Inferior parietal cortex (tissue), 1 donor: ENCODE measurements around the gene TRIM71.
"Not testable (repeated sequence)": the region's sequence is repeated elsewhere in the genome, so short reads cannot be mapped to it uniquely, and the experiment has no call there.

Experiments
- DNase-seq: peaks from one replicate; pipeline ENCODE4 v3.0.0-alpha.2; 2016; ENCODE audit errors: extremely low spot score

Gene TRIM71

DNA sequence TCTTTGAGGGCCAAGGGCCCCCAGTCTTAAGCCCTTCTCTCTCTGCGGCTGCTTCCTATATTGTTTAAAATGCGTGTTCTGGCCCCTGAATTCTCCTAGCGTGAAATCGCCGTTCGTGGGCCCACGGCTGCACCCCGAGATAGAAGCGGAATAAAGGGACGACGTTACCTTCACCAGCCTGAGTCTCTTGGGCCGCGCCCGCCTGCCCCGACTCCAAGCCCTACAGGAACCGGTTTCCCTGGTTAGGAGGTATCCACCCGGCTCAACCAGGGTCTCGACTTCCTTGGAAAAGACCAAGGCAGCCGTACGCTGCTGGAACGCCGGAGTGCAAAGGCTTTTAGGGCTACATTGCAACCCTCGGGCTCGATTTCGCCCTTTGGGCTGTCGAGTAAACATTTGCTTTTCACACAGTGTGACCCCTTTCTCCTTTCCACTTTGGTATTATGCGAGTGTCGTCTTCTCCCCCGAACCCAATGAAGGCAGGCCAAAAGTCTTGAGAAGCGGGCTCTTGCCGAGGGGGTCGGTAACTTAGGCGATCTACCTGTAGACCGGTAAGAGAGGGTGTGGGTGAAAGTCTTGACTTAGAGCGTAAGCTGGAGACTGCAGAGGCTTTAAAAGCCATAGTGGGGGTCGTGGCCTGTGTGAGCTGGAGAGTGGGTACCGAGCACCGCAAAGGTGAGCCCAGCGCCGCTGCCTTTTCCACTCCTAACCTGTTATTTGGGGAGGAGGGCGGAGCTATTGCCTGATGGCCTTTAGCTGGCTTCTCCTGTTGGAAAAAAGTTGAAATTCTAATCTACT lies 2.0 kb downstream of the TRIM71 start:
- no peak for DNase-seq

DNA sequence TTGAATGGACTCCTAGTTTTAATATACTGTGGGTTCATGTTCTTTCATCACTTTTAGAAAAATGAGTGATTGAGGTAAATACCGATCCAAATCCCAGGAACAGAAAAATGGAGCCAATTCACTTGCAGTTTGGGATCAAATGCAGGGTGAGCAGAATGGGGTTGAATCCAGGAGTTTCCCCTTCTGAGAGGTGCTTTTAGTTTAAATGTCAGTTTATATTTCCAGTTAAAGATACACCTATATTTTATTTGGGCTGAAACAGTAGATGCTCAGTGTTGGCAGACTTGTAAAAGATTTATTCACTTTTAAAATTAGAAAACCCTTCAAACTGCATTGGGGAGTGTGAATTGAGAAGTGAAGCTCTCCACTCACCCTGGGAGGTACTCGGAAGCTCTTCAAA lies 2.6 kb downstream of the TRIM71 start:
- DNase-seq = no peak

DNA sequence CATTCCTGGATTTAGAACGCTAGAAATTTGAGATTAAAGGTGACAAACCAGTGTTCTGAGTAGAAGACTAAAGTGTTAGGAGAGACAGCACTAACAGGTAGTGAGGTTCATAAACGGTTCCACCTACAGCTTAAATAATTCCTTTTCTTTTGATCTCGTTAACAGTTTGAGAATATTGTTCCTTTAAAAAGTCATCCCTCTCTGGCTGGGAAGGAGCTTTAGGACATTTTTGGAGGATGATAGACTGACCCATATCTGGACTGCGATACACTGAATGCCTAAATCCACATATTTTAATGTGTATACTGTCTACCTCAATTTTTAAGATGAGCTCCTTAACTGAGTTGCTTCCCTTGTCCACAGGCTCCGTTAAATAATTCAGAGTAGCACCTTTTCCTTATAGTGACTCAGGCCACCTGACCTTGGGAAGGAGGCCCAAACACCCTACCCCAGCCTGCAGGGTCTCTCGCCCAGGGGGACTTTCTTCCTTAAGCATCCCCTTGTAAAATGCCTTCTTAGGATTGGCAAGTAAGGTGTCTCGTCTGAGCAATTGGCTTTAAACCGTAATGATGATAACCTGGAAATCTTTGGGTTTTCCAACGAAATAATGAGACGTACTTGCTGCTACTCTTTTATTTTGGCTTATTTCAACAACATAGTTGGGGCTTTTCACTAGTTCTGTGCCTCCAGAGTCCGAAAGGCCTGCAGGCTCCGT lies 3.3 kb downstream of the TRIM71 start:
- DNase-seq = no peak

DNA sequence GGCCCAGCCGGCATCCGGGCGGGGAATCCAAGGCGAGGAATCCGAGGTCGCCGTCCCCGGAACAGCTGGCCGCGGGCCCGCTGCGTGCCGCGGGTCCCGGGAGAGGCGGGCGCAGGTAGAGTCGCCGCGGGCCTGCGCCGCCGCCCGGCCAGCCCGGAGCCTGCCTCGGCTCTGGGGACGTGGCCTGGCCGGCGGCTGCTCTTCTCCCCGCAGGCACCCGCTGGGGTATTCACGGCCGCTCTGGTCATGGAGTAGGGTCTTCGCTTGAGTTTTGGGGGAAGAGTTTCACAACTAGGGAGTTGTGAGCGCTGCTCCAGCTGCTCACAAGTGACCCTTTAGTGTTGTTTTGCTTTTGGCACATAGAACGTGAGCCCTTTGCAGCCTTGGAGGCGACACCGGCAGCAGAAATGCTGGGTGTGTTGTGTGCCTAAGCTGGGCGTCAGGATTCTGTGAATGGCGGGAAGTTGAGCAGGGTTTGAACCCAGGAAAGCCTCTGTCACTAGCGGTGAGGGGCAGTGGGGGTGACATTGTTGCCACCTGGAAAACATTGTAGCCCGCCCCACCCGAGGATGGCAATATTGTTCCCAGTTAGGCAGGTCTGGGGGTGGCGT lies 4.0 kb downstream of the TRIM71 start:
- no peak for DNase-seq

DNA sequence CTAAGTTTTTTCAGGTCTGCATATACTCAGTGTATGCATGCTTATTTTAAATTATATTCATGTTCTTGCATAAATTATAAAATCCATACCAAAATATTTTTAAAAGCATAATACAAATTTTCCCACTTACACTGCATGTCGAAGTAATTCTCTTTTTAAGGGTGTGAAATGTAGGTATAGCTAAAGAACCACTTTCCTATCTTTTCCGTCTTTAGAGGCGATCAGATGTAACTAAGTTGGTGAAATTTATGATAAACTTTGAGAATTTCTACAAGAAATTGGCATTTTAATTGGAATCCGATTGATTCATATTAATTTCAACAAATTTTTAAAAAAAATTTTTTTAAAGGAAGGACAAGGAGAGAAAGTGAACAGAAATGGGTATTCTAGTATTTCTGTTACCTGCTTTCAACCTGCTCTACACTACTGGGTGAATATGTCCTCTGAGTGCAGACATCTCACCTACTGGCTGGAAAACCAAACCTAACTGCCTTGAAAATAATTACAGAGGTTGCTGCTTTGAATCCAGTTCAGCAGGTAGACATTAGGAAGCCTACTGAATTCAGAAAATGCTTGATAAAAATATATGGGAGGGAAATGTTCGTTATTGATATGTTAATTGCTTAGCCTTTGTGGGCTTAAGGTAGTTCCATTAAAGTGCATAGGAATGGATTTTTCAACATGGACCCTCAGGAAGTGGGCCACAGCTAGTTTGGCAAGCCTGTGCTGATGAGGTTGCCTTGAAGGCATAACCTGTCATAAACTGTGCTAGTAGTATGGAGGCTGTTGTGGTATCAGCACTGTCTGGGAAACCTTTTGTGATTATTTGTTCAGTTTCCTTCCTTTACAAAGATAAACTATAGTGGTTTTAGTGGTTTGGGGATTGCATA lies 5.1 kb downstream of the TRIM71 start:
- no peak for DNase-seq

DNA sequence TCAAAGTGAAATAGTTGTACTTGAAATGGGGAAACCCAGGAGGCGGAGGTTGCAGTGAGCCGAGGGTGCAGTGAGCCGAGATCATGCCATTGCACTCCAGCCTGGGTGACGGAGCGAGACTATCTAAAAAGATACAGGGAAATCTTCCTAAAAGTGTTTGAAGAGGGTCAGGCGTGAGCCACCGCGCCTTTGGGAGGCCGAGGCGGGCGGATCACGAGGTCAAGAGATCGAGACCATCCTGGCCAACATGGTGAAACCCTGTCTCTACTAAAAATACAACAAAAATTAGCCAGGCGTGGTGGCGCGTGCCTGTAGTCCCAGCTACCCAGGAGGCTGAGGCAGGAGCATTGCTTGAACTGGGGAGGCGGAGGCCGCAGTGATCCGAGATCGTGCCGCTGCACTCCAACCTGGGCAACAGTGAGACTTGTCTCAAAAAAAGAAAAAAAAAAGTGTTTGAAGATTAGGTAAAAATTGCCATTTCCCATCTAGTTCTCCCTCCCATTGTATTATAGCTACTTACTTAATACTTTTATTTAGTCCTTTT lies 5.9 kb downstream of the TRIM71 start:
- DNase-seq = not testable (repeated sequence)

DNA sequence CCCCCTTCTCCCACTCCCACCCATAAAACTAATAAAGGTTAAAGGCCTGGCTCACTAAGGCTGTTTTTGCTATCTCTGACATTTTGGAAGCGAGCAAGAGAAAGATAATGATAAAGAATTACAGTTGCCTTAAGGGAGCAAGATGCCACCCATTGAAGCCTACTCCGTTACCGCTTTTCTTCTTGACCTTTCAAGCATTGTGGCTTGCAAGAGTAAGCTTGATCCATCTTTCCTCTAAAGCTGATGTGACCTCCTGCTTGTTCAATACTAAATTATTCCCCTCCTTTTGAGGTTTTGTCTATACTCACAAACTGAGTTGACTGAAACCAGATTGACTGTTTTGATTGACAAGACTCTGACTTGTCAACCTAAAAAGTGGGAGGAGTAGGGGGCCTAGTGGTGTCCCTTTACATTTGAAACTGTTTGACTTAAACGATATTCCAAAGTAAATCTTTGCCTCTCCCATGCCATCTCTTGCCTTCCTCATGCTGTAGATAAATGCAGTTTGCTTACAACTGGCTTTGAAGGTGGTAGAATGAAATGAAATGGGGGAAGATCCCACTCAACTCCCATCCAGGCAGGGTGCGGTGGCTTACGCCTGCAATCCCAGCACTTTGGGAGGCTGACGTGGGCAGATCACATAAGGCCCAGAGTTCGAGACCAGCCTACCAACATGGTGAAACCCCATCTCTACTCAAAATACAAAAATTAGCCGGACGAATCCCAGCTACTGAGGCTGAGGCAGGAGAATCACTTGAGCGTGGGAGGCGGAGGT lies 8.0 kb downstream of the TRIM71 start:
- no peak for DNase-seq

DNA sequence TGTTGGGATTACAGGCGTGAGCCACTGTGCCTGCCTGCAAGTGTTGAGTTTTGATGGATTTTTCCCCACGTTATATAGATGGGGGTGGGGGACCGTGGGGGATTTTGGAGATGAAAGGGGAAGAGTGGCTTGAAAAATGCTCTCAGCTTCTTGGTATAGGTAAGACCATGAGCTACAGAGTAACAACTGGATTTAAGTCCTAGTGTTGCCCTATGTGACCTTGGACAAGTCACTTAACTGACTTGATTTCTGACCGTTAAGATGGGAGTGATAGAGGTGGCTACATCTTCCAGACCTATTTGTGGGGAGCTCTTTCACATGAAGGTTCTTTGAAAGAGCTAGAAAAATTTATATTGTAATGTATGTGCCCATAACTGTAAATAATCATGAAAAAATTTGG lies 13.3 kb downstream of the TRIM71 start:
- DNase-seq = no peak

DNA sequence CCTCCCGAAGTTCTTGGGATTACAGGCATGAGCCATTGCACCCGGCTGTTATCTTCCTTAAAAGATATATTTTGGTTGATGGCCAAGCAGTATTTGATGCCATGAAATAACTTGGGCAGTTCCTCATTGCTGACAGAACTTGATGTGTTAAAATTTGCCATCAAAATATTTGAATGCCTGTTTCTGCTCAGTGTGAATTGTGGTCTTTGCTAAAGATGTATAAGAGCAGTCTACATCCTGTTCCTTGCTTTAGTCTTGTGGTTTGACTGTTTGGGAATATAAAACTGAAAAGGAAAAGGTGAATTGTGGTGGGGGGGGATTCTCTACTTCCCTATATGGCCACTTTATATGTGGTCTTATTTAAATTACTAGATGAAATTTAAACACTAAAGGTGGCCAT lies 14.0 kb downstream of the TRIM71 start:
- no peak for DNase-seq

DNA sequence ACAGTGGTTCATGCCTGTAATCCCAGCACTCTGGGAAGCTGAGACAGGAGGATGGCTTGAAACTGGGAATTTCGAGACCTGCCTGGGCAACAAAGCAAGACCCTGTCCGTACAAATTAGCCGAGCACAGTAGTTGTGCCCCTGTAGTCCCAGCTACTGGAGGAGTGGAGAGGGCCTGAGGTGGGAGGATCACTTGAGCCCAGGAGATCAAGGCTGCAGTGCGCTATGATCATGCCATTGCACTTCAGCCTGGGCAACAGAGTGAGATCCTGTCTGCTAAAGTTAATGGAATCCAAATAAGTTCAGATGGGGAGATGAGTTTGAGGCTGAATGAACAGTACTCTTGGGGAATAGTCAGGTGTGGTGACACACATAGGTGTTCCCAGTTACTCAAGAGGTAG lies 14.4 kb downstream of the TRIM71 start:
- no peak for DNase-seq

DNA sequence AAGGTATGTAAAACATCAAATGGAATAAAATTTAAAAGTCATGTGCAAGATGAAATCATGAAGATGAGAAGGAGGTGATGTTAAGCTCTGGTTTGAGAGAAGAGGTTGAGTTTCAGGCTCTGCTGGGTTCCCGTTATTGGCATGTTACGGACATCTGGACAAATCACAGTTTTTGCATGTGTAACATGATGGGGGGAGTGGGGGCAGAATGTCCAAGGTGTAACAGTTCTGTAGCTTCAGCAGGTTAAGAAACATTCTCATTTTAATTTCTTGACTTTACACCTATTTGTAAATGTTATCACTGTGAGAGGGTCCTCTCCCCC lies 17.2 kb downstream of the TRIM71 start:
- no peak for DNase-seq

DNA sequence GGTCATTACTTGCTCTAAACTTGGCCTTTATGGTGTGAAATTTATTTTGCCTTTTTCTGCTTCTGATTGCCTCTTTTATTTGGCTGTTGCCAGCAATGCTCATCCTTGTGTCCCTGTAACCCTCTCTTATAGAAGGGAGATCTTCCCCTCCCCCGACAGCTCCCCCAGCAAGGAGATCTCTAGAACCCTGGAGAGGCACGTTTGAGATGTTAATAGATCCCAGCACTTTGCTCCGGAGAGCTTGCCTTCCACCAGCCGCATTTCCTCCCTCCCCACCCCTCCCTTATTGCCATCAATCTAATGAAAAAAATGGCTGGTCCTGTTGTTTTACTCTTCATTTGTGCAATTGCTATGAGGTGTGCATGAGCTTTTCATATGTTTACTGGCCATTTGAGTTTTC lies 18.2 kb downstream of the TRIM71 start:
- no peak for DNase-seq

DNA sequence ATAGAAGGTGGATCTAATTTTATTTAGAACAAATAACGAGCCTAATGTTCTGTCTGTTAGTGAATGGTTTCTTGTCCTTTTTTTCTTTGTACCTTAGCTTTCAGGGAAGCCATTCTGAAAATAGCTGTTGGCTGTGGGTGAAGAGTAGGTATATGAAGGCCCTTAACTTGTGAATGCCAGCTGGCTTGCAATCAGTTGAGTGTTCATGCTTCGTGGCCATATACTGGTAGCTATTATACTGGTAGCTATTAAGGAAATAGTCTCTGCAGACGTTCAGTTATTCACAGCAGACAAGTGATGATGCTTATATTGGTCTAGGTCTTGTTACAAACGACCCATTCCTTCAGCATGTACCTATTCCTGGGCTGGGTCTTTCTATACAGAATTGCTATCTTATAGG lies 18.8 kb downstream of the TRIM71 start:
- DNase-seq = no peak

DNA sequence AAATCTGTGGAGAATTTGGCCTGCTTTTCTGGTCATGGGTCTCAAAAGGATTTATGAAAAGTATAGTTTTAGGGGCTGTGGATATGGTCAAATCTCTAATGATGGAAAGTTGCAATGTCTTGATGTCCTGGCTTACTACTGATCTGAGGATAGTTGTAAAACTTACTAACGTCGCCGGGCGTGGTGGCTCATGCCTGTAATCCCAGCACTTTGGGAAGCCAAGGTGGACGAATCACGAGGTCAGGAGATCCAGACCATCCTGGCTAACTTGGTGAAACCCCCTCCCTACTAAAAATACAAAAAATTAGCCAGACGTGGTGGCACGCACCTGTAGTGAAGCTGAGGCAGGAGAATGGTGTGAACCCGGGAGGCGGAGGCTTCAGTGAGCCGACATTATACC lies 19.6 kb downstream of the TRIM71 start:
- no peak for DNase-seq

DNA sequence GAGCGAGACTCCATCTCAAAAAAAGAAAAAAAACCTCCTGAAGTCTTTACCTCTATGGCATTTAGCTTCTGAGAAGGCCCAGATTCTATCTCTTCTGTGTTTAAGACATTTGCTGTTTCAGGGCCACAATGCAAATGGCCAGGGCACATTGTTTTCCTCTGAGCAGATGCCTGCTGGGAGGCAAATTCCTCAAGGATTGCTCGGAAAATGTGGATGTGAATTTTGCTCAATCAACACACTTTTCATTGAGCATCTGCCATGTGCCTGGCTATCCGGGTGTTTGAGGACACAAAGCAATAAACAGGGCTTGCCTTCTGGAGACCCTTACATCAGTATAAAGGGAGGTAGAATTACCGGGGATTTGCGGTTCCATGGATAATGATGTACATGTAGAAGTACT lies 20.0 kb downstream of the TRIM71 start:
- no peak for DNase-seq

DNA sequence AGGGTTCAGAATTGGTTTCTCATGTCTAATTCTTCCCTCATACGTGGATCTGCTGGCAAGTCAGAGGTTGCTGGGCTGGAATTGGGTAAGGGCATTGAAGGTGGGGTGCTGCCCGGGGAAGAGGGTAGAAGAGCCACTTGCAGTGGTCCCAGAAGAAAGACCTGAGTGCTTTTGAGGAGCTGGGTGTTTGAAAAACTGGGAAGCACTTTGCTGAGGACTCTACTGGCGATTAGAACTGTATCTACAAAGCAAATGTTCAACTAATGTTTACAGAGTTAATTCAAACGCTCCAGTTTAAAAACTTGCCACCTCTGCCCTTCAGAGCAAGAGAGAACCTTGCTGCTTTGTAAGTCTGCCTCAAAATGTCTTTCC lies 21.9 kb downstream of the TRIM71 start:
- DNase-seq = no peak

DNA sequence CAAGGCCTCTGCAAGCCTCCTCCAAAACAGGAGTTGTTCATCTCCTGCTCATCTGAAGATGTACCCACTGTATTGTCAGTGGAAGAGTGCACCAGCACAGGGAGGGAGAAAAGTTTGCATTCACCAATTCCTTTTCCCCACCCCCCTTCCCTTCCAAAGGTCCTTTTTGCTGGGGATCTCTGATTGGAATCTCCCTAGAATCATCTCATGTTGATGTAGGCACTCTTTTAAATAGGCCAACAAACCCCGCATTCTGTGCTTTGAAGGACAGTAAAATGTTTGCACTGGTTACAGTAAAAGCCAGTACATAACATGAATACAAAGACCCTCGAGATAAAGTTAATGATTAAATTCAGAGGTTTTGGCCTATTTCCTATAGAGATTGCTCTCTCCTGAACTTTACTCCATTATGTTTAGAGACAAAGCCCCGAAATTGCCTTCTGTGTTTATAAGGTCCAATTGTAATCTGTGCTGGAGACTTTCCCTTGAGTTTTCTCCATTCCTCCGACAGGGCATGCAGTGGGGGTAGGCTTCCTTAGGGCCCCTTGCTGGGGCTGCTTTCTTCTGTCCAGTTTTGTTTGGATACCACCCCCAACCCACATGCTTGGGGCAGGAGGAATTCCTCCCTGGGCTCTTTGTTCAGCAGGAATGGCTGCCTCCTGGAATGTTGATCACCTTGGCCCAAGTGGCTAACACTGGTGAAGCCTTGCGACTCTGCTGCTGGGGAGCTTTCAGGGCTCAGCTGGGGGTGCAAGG lies 22.5 kb downstream of the TRIM71 start:
- no peak for DNase-seq

DNA sequence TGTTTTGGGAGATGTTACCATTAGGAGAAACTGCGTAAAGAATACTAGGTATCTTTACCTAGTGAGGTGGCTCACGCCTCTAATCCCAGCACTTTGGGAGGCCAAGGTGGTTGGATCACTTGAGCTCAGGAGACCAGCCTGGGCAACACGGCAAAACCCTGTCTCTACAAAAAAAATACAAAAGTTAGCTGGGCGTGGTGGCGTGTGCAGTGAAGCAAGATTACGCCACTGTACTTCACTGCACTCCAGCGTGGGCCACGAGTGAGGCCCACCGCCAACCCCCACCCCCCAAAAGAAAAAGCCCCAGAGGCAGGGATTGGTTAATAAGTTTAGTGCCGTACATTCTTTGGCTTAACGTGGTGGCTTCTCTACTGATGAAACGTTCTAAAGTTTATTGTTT lies 23.5 kb downstream of the TRIM71 start:
- no peak for DNase-seq

DNA sequence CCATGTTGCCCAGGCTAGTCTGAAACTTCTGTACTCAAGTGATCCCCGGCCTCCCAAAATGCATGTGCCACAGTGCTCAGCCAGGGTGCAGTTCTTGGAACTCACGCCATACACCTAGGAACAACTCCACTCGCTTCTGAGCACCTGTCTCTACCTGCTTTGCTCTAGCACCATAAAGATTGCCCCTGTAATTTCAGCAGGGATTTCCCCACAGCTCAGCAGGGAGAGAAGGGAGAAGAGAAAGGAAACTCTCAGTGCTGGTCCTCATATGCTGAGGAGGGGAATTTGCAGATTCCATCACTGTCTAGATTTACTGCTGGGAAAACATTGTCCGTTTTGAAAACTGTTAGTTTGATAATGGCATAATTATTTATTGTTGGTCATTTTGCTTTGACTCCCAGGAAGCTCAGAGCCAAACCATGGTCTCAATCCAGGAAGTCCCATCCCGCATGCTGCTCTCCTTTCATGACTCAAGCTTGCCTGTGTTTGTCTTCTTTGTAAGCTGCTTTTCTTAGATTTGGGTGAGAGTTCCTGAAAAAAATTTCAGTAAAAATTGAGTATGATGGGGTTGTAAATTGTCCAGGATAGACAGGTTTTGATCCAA lies 24.2 kb downstream of the TRIM71 start:
- no peak for DNase-seq

DNA sequence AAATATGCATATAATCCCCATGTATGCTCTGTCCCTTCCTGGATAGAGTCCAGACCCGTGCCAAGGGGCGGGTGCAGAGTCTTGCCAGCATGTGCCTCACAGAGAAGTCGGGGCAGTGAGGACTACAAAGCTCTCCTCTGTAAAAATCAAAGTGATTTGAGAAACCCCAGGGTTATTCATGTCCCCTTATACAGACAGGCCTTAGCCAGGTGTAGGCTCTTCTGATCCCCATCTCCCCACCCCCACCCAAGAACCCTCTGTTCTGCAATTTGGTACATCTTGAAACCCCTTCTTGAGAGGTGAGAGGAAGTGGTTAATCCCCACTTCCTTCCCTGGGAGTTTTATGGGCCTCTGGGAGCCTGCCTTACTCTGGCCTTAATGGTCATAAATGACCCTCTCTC lies 24.7 kb downstream of the TRIM71 start:
- no peak for DNase-seq
